ENCODE measurements around the gene DNA2.
"Not testable (repeated sequence)": the region's sequence is repeated elsewhere in the genome, so short reads cannot be mapped to it uniquely, and the experiment has no call there.

Gene DNA2, protein sequence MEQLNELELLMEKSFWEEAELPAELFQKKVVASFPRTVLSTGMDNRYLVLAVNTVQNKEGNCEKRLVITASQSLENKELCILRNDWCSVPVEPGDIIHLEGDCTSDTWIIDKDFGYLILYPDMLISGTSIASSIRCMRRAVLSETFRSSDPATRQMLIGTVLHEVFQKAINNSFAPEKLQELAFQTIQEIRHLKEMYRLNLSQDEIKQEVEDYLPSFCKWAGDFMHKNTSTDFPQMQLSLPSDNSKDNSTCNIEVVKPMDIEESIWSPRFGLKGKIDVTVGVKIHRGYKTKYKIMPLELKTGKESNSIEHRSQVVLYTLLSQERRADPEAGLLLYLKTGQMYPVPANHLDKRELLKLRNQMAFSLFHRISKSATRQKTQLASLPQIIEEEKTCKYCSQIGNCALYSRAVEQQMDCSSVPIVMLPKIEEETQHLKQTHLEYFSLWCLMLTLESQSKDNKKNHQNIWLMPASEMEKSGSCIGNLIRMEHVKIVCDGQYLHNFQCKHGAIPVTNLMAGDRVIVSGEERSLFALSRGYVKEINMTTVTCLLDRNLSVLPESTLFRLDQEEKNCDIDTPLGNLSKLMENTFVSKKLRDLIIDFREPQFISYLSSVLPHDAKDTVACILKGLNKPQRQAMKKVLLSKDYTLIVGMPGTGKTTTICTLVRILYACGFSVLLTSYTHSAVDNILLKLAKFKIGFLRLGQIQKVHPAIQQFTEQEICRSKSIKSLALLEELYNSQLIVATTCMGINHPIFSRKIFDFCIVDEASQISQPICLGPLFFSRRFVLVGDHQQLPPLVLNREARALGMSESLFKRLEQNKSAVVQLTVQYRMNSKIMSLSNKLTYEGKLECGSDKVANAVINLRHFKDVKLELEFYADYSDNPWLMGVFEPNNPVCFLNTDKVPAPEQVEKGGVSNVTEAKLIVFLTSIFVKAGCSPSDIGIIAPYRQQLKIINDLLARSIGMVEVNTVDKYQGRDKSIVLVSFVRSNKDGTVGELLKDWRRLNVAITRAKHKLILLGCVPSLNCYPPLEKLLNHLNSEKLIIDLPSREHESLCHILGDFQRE

DNA sequence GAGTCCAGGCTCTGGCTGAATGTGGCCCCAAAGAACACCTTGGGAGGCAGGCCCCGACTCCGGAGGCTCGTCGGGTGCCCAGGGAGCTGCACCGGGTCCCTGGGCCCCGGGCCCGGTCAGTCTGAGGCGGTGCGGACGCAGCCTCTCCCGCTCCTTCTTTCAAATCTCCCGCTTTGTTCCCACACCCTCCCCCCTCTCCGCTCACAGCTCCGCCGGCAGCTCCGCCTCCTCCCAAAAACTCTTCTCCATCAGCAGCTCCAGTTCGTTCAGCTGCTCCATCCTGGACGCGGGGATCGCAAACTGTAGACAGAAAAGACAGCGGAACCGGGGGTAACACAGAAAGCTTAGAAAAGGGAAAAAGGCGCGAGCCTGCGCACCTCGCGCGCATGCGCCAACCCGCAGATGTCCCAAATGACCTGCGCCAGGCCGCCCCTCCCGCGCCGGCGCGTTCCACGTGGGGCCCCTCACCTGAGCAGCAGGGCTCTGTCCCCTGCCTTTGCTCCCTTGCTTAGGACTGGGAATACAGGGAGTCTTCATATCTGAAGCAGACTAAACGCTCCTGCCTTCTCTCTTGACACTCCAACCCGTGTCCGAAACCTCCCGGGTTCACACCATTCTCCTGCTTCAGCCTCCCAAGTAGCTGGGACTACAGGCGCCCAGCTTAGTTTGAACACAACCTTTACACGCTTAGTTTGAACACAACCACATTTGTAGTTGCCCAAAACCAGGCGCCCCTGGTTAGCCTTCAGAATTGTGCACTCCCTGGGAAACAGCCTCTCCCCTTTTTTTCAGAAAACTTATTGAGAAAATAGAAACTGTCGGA is at the start of gene DNA2:
TSS of gene DNA2 (minus strand) at position 388 of the 823 bp plus-strand sequence. CDS start at position 279, 109 bp downstream.
- DNase-seq: peak; percentile 5

DNA sequence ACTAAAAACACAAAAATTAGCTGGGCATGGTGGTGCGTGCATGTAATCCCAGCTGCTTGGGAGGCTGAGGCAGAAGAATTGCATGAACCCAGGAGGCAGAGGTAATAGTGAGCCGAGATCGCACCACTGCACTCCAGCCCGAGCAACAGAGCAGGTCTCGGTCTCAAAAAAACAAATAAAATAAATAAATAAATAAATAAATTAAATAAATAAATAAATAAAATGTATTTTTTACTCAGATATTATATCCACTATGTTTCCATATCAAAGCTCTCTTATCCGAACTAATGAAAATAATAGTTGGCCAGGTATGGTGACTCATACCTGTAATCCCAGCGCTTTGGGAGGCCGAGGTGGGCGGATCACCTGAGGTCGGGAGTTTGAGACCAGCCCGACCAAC is 46.8 kb upstream of the DNA2 start:
- not testable (repeated sequence) for DNase-seq

DNA sequence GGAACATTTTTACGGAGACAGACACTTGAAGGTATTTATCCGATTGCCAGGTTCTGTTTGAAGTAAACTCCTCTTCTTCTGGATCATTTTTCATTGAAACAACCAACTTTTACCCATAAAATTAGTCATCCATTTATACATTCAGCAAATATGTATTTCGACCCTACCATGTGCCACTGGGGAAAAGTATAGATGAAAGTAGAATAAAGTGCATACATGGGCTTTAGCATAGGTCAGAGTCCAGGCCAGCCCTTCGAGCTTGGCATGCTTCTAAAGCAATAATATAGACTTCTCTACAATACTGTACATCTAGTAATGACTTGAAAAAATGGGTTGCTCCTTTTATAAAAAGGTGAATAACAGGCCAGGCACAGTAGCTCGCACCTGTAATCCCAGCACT is 45.4 kb upstream of the DNA2 start:
- DNase-seq: no peak

DNA sequence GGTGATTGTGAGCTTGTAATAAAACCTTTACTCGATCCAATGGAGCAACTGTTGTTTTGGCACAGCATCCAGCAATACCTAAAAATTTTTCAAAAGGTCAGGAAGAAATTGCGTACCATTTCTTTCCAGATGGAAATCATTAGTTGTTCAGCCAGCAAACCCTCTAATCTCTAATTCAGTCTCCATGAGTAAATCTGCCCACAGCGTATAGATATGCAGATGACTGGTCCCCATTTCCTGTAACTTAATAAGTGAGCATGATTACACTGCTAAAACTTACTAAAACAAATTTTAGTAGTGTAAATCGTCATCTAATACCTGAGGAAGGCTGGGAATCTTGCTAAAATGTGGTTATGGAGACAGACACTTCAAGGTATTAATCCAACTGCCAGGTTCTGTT is 45.0 kb upstream of the DNA2 start:
- DNase-seq: peak; percentile 72

DNA sequence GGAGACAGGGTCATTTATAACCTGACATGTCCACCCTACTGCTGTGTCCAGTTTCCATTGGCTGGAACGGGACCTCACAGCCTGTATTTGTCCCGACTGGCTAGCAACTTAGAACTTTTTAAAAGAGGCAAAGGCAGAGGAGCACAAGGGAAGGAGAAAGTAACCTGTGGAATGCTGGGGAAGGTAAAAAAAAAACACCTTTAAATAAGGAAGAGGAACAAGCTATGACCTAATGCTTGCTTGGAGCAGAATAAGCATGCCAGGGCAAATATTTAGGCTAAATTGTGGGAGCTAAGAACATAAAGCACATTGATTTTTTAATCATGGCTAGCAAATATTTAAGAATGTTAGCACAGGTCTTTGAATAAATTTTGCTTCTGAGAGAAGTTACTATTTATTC is 44.4 kb upstream of the DNA2 start:
- not testable (repeated sequence) for DNase-seq

DNA sequence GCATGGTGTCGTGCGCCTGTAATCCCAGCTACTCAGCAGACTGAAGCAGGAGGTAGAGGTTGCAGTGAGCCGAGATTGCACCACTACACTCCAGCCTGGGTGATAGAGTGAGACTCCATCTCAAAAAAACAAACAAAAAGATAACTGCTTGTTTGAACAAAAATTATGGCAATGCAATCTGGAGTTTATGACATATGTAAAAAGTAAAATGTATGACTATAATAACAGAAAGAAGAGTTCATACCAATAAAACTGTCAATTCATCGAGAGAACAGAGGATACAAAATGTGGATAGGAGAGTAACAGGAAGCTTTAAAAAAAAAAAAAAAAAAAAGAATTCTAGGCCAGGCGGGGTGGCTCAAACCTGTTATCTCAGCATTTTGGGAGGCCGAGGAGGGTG is 36.3 kb upstream of the DNA2 start:
- no peak for DNase-seq

DNA sequence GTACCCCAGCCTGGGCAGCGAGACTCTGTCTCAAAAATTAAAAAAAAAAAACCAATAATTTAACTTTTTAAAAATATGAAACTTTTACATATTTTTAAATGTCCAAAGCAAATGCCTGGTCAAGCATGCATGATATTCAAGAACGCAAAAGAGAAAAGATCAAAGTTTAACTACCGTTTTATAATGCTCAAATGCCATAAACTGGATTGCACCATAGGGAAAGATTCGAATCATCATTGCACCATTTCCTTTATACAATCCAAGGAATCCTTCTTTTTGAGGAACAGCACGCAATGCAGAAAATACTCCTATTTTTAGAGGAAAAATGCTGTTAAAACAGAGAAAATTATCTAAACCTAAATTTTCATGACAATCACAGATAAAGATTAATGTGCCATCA is 34.6 kb upstream of the DNA2 start:
- no peak for DNase-seq

DNA sequence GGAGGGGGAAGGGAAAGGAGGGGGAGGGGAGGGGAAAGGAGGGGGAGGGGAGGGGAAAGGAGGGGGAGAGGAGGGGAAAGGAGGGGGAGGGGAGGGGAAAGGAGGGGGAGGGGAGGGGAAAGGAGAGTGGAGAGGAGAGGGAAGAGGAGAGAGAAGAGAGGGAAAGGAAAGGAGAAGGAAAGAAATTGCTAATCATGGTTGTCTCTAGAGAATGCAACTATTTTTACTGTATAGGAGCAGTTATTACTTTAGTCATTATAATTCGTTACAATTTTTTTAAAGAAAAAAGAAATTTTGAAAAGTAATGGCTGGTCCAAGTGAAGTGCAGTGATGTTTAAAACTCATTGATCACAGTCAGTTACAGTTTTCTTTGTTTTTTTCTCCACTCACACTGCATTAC is 31.1 kb upstream of the DNA2 start:
- no peak for DNase-seq

DNA sequence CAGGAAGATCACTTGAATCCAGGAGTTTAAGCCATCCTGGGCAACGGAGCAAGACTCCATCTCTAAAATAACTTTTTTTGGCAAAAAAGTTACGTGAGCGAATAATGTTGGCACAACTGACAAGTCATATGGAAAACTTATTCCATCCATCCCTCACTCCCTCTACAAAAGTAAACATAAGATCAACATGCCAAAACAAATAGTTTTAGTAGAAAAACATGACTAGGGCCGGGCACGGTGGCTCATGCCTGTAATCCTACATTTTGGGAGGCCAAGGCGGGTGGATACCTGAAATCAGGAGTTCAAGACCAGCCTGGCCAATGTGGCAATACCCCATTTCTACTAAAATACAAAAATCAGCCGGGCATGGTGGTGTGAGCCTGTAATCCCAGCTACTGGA is 29.9 kb upstream of the DNA2 start:
- DNase-seq: no peak

DNA sequence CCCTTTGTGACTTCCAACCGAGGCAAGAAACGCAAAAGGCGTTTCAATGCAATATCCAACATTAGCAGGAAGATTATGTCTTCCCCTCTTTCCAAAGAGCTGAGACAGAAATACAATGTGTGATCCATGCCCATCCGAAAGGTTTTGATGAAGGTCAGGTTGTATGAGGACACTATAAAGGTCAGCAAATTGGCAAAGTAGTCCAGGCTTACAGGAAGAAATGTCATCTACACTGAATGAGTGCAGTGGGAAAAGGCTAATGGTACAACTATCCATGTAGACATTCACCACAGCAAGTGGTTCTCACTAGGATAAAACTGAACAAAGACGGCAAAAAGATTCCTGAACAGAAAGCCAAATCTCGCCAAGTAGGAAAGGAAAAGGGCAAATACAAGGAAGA is 27.8 kb upstream of the DNA2 start:
- DNase-seq: no peak

DNA sequence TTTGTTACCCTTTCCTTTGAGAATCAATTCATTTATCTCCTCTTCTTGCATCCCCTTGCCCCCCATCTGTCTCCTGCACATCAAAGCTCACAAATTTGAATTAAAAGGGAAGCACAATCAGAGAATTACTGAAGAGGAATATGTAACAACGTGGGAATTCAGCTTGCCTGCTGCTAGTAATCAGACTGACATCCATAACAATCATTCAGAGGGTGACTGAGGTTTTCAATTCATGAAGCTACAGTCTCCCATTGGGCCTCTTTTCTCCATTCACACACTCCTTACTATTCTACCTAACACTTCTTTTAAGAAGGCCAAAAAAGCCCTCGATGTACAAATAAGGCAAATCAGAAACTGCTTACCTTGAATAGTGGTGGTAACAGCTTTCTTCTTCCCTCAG is 24.3 kb upstream of the DNA2 start:
- DNase-seq: no peak

DNA sequence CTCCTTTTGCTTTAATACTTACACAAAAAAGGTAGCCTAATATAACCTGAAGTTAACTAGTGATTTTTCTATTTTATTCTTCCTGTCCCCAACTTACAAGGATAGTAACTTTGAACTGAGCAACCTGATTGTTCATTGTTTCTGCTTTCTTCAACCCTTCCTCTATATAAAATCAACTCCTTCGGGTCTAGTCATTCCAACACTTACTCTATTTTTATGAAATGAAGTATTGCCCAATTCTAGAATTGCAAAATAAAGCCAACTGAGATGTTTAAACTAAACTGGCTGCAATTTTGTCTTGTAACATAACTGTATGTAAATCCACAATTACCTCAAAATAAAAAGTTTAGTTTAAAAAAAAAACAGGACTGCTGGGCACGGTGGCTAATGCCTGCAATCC is 20.3 kb upstream of the DNA2 start:
- DNase-seq: no peak

DNA sequence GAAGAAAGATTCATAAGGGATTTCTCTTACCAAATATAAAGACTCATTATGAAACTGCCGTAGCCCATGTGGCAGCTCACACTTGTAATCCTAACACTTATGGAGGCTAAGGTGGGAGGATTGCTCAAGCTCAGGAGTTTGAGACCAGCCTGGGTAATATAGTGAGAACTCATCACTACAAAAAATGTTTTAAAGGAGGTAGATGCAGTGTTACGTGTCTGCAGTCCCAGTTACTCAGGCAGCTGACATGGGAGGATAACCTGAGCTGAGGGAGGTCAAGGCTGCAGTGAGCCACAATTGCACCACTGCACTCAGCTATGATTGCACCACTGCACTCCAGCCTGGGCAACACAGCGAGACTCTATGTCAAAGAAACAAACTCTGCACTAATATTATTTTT is 18.1 kb upstream of the DNA2 start:
- no peak for DNase-seq

DNA sequence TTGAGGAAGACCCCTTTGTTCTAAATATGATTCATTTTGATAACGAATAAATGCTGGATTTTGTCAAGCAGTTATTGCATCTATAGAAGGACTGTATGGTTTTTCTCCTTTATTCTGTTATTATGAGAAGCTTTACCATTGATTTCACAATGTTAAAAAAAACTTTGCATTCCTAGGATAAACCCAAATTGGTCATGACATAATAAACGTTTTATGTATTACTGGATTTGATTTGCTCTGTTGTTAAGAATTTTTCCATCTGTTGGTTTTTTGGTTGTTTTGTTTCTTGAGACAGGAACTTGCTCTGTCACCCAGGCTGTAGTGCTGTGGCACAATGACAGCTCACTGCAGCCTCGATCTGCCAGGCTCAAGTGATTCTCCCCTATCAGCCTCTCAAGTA is 2.2 kb upstream of the DNA2 start:
- DNase-seq: no peak

DNA sequence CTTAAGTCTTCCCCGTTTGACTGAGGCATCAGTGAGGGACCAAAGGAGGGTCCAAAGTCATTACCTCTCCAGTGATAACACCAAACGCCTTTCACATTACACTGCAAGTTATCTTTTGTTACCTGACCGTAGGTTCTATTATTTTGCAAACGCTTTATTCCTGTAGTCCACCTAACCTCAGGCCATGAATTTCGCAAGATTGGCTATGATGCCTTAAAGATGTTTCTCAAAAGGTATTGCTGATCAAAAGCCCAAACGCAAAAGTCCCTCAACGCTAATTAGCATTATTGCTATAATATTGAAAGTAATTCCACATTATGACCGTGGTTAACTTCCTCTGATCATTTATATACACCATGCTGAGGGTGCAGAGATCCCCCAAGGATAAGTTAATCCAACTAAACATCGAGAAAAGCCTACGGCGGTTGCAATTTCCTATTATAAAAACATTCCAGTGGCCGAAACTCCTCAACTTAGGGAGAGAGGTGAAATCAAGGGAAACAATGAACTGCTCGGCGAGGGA is 649 bp downstream of the DNA2 start:
- no peak for DNase-seq

DNA sequence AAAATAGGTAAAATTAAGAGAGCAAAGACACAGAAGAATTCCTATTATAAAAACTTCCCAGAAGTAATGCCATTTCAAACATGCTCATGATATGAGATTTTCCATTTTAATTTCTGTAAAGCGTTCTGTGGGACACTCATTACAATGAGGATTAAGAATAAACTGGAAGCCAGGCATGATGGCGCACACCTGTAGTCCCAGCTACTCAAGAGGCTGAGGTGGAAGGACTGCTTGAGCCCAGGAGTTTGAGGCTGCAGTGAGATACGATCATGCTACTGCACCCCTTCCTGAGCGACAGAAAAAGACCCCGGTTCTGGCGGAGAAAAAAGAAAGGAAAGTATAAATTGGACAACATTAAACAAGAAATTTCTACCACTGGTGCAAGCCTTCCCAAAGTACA is 1.5 kb downstream of the DNA2 start:
- no peak for DNase-seq

DNA sequence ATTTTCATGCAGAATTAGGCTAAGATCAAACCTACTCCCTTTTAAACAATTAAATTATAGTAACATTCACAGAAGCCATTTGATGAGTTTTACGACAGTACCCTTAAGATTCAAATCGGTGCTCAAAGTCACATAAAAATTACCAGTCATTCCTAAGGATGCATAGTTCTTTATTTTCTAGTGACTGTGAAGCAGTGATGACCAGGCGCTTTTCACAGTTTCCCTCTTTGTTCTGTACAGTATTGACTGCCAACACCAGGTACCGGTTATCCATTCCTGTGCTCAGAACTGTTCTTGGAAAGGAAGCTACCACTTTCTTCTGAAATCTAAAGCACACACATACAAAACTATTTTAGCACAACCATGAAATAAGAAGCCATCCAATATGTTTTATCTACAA is 1.9 kb downstream of the DNA2 start:
- DNase-seq: no peak

DNA sequence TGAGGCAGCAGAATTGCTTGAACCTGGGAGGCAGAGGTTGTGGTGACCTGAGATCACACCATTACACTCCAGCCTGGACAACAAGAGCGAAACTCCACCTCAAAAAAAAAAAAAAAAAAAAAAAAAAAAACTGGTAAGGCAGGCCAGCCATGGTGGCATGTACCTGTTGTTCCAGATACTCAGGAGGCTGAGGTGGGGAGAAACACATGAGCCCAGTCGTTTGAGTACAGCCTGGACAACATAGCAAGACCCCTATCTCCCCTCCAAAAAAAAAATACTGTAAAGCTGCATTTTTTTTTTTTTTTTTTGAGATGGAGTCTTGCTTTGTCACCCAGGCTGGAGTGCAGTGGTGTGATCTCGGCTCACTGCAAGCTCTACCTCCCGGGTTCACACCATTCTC is 7.0 kb downstream of the DNA2 start:
- not testable (repeated sequence) for DNase-seq

DNA sequence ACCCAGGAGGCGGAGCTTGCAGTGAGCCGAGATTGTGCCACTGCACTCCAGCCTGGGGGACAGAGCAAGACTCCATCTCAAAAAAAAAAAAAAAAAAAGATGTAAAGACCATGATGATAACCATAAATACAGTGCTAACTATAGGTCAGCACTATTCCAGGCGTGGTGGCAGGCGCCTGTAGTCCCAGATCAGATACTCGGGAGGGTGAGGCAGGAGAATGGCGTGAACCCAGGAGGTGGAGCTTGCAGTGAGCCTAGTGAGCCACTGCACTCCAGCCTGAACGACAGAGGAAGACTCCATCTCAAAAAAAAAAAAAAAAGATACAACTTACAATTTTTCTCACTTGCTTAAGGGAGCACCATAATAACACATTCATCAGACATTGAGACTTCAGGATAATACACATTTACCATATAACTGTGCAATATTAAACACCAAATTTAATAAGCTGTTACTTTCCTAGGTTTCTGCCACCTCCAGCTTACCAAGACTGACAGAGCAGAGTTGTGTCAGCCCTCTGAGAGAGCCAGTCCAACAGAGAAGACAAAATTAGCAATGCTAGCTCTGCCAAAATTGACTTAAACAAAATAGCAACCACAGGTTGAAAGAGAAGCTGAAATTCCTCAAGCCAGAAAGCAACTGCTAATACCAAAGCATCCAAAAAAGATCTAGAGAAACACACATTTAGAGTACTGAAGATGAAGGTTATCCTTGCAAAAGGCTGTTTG is 8.2 kb downstream of the DNA2 start:
- no peak for DNase-seq

DNA sequence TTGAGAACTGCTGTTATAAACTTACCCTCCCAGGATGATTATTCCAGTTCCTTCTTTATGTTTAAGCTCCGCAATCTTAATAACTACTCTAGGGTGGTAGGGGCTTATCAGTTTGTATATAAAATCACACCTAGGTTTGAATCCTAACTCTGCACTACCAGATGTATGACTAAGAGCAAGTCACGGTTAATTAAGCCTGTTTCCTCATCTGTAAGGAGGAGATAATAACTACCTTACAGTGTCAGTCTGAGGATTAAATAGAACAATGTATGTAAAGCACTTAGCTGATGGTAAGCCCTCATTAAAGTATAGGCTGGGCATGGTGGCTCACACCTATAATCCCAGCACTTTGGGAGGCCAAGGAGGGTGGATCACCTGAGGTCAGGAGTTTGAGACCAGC is 9.2 kb downstream of the DNA2 start:
- no peak for DNase-seq

DNA sequence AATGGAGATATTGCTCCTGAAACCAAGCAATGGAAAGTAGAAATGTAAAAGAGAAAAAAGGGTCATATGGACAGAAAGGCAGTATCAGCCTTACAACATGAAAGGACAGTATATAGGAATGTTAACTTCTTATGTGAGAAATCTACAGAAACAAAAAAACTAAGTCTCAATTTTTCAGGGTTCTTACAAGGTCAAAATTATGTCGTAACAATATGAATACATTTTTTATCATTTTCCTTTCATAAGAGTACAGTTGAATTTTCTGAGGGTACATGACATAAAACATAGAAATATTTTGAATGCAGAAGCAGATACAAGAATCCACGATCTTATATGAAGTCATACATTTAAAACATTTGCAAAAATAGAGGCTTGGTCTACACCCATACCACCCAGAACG is 10.7 kb downstream of the DNA2 start:
- no peak for DNase-seq

DNA sequence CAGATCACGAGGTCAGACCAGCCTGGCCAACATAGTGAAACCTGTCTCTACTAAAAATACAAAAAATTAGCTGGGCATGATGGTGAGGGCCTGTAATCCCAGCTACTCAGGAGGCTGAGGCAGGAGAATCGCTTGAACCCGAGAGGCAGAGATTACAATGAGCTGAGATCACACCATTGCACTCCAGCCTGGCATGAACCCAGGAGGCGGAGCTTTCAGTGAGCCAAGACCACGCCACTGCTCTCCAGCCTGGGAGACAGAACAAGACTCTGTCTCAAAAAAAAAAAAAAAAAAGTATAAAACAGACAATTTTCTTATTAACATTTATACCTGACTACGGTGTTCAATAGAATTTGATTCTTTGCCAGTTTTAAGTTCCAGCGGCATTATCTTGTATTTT is 22.1 kb downstream of the DNA2 start:
- not testable (repeated sequence) for DNase-seq

Data from amniotic stem cell (primary cell).